ENCODE data around the gene NR3C1. TPM values are rescaled to one million over a fixed set of nuclear protein-coding genes. Genes with fewer than 3 reads are reported as not detected.

Gene NR3C1
- total and polyA plus RNA-seq, 8 donors, result 6.5 to 42.2 (median 27.1) TPM

GRCh38 chr5:143437666-143438273, 34.3 kb upstream of the NR3C1 start:
- no peak overlapping the region for H3K4me3 ChIP-seq
- TF ChIP-seq CTCF (IDR thresholded peaks at IDR 0.05), result no peak
- no peak for FAIRE-seq
- H3K27me3 ChIP-seq, result no peaks in the 10 kb centered on the region
- no peak overlapping the region for H3K27ac ChIP-seq
- H3K9me3 ChIP-seq, result no peaks in the 10 kb centered on the region
- intact Hi-C loops (cut with DNase I), result no loop called here
- no peak for ATAC-seq
- H3K4me1 ChIP-seq, result peaks cover 0 to 2% (median 0%) of the 10 kb centered on the region in 3 donors
- DNase-seq, result no peak
- H3K36me3 ChIP-seq, result no peaks in the 10 kb centered on the region
- 84 to 88% methylated on average over 4 of the region's 4 CpGs for WGBS, 2 donors

- Histone ChIP-seq H3K36me3 (no peaks in the 10 kb centered on the region), H3K4me1 (peaks cover 0 to 2% (median 0%) of the 10 kb centered on the region in 3 donors), H3K27me3 (no peaks in the 10 kb centered on the region), H3K27ac (no peak overlapping the region), H3K9me3 (no peaks in the 10 kb centered on the region), H3K4me3 (no peak overlapping the region)
- no peak for FAIRE-seq
- intact Hi-C loops (cut with DNase I), result no loop called here
- TF ChIP-seq CTCF (IDR thresholded peaks at IDR 0.05), result no peak
- no peak for ATAC-seq
- DNase-seq, result no peak
- WGBS, 2 donors, result 49 to 61% methylated on average over 2 of the region's 2 CpGs
Observed at GRCh38 chr5:143436871-143437270, 33.4 kb upstream of the NR3C1 start.

- Histone ChIP-seq H3K27ac (peak overlapping the region in 2 of 4 donors; percentile 7 to 41), H3K27me3 (no peaks in the 10 kb centered on the region), H3K9me3 (no peaks in the 10 kb centered on the region), H3K4me3 (peak overlapping the region in 1 of 4 donors; percentile 17), H3K36me3 (no peaks in the 10 kb centered on the region), H3K4me1 (peaks cover 0 to 2% (median 0%) of the 10 kb centered on the region in 3 donors)
- DNase-seq, result no peak
- no peak for TF ChIP-seq CTCF (IDR thresholded peaks at IDR 0.05)
- peak in 3 of 4 donors; percentile 46 to 79 (median 74) for ATAC-seq
- intact Hi-C loops (cut with DNase I), result no loop called here
- FAIRE-seq, result no peak
- WGBS, 2 donors, result 71 to 77% methylated on average over 6 of the region's 6 CpGs
Observed at GRCh38 chr5:143435210-143435657, 31.7 kb upstream of the NR3C1 start.

- ATAC-seq (peak in 3 of 4 donors; percentile 37 to 69 (median 50)), FAIRE-seq (no peak), DNase-seq (no peak)
- WGBS, 2 donors, result 41 to 50% methylated on average over 7 of the region's 7 CpGs
- Histone ChIP-seq H3K27ac (peak overlapping the region in 2 of 4 donors; percentile 7 to 41), H3K9me3 (no peaks in the 10 kb centered on the region), H3K4me3 (peak overlapping the region in 1 of 4 donors; percentile 17), H3K4me1 (peaks cover 0 to 2% (median 0%) of the 10 kb centered on the region in 3 donors), H3K27me3 (no peaks in the 10 kb centered on the region), H3K36me3 (no peaks in the 10 kb centered on the region)
- no peak for TF ChIP-seq CTCF (IDR thresholded peaks at IDR 0.05)
- intact Hi-C loops (cut with DNase I), result no loop called here
Observed at GRCh38 chr5:143434261-143435209, 31.0 kb upstream of the NR3C1 start.
